Measurements from ENCODE around the gene ZBTB48.
A peak's percentile ranks its signal among the peaks of the same experiment; 100 is the strongest.

The ZBTB48 gene

DNA sequence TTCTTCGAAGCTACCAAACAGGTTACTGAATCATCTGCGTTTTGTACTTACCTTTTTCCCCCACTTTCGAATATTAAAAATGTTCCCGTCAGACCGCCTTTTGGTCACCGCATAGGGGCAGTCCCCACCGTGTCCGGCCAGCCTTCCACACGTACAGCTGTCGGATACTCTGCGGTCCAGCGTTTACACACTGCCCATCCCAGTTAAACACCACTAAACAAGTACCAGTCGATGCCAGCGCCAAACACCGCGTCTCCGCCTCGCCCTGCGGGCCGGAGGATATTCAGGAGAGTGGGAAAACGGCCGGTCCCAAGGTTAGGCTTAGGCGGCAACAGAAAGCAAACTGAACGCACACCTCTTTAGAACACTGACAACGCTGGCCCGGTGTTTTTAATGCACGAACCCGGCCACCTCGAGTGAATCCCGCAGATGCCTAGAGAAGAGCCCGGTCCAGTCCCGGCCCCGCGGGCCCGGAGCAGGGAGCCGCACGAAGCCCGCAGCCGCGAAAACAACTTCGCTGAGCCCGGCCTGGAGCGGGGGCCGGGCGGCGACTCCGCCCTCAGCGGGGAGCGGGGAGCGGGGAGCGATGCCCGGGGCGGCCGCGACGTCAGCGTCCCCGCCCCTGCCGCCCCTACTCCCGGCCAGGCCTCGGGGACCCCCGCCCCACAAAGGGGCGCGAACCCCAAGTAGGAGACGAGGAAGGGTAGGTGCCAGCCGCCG lies 33.0 kb downstream of the ZBTB48 start:
- H3K9ac ChIP-seq (ENCODE audit: low read length), result peak overlapping the region; percentile 66
- TF ChIP-seq EZH2phosphoT487 (conservative IDR thresholded peaks at IDR 0.05; ENCODE audit: low read length), result no peak
- TF ChIP-seq, protein P1, sequence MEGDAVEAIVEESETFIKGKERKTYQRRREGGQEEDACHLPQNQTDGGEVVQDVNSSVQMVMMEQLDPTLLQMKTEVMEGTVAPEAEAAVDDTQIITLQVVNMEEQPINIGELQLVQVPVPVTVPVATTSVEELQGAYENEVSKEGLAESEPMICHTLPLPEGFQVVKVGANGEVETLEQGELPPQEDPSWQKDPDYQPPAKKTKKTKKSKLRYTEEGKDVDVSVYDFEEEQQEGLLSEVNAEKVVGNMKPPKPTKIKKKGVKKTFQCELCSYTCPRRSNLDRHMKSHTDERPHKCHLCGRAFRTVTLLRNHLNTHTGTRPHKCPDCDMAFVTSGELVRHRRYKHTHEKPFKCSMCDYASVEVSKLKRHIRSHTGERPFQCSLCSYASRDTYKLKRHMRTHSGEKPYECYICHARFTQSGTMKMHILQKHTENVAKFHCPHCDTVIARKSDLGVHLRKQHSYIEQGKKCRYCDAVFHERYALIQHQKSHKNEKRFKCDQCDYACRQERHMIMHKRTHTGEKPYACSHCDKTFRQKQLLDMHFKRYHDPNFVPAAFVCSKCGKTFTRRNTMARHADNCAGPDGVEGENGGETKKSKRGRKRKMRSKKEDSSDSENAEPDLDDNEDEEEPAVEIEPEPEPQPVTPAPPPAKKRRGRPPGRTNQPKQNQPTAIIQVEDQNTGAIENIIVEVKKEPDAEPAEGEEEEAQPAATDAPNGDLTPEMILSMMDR (IDR thresholded peaks at IDR 0.05; ENCODE audit: insufficient read depth, low read length, poor library complexity, severe bottlenecking), result no peak
- no peaks in the 10 kb centered on the region for H3K9me3 ChIP-seq (ENCODE audit: insufficient read depth, low read length)
- H3K4me3 ChIP-seq (ENCODE audit: insufficient read depth, low read length, poor library complexity, severe bottlenecking), result peak overlapping the region; percentile 66
- no peaks in the 10 kb centered on the region for H4K20me1 ChIP-seq (ENCODE audit: low read depth, low read length)
- peak overlapping the region; percentile 81 for H2AFZ ChIP-seq (ENCODE audit: low read depth, low read length, severe bottlenecking)
- H3K27me3 ChIP-seq (ENCODE audit: low read length), result no peaks in the 10 kb centered on the region
- peak overlapping the region; percentile 86 for H3K4me2 ChIP-seq (ENCODE audit: low read depth, low read length, poor library complexity, severe bottlenecking)
- H3F3A ChIP-seq (ENCODE audit: insufficient read depth), result 0 out of 2 replicates have a peak, but pooled peaks cover 6% of the 10 kb centered on the region
- no peak overlapping the region for H3K27ac ChIP-seq (ENCODE audit: low read depth, low read length)
- peaks cover 25% of the 10 kb centered on the region for H3K79me2 ChIP-seq (ENCODE audit: insufficient read depth, low read length)
- no peaks in the 10 kb centered on the region for H3K9me2 ChIP-seq (replicated peaks; ENCODE audit: insufficient read depth, low read length)
- H3K36me3 ChIP-seq (ENCODE audit: low read length), result no peaks in the 10 kb centered on the region

DNA sequence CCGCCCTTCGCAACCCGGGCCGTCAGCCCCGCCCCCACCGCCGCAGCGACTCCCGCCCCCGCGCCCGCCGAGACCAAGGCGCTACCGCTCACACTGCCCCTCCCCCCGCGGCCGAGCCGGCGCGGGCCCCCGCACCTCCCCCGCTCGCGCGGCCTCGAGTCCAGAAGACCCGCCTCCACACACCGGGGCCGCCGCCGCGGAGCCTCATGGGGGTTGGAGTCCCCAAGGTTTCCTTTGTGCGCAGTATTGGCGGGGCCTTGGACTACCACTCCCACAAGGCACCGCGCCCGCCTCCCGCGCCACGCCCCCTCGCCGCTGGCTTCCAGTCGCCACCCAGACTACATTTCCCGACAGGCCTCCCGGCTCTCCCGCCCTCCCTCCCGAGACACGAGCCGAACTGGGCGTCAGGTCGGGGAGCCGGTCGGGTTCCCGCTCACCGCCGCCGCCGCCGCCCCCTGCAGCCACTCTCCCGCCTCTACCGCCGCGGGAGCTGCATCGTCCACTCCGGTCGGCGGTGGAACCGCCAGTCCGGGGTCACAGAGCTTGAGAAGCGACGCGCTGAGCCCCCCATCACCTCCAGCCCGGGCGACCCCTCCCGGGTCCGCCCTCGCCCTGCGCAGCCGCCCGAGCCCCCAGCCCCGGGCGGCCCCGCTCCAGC lies 33.7 kb downstream of the ZBTB48 start, which contains the start of gene PHF13:
PHF13 (plus strand) TSS at position 371 of the 658 bp plus-strand sequence. CDS start 336 bp downstream, outside the sequence.
- Histone ChIP-seq H3K9me3 (ENCODE audit: insufficient read depth, low read length) (no peaks in the 10 kb centered on the region), H3K27me3 (ENCODE audit: low read length) (no peaks in the 10 kb centered on the region), H3K36me3 (ENCODE audit: low read length) (no peaks in the 10 kb centered on the region), H3K4me2 (ENCODE audit: low read depth, low read length, poor library complexity, severe bottlenecking) (peak within 1 kb of the TSS; percentile 86), H3K27ac (ENCODE audit: low read depth, low read length) (peak within 1 kb of the TSS; percentile 65), H3K4me3 (ENCODE audit: insufficient read depth, low read length, poor library complexity, severe bottlenecking) (peak within 1 kb of the TSS; percentile 93), H3F3A (ENCODE audit: insufficient read depth) (0 out of 2 replicates have a peak, but pooled peaks cover 6% of the 10 kb centered on the region), H2AFZ (ENCODE audit: low read depth, low read length, severe bottlenecking) (peak within 1 kb of the TSS; percentile 90), H3K79me2 (ENCODE audit: insufficient read depth, low read length) (peaks cover 25% of the 10 kb centered on the region), H3K9ac (ENCODE audit: low read length) (peak within 1 kb of the TSS; percentile 99), H4K20me1 (ENCODE audit: low read depth, low read length) (no peaks in the 10 kb centered on the region), H3K9me2 (replicated peaks; ENCODE audit: insufficient read depth, low read length) (no peaks in the 10 kb centered on the region)
- TF ChIP-seq EZH2phosphoT487 (conservative IDR thresholded peaks at IDR 0.05; ENCODE audit: low read length), result no peak
- TF ChIP-seq, protein P1 (IDR thresholded peaks at IDR 0.05; ENCODE audit: insufficient read depth, low read length, poor library complexity, severe bottlenecking), result no peak

DNA sequence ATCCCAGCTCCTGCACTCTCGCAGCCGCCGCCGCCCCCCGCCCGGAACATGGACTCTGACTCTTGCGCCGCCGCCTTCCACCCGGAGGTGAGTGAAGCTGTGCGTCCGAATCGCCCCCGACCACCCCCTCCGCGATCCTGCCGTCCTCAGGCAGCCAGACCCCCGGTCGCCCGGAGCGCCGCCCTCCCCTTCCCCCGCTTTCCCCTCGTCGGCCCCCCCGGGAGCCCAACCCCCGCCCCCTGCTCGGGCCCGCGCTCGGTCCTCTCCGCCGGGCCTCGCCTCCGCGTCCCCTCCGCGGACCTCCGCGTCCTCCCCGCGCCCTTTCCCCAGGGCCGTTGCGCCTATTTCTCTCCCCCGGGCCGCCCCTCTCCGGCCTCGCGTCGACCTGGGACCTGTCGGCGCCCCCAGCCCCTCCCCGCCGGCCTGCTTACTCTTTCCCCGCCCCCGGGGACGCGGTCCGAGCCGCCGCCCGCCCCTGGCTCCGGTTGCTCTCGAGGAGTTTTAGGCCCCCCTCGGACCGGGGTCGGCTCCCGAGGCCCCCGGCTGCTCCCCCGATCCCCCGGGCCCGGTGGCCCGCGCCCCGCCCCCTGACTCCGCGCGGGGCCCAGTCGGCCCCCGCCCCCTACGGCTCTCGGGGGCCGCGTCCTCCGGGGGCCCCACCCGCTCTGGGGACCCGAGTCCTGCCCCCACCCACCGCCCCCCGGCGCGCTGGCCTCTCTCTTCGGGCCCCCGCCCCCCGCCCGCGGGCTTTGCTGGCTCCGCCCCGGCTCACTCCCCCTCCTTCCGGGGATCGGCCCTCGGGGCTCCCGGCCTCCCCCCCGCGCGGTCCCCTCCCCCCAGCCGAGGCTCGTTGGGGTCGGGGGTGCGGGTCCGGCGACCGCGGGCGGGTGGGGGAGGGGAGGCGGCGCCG lies 34.5 kb downstream of the ZBTB48 start:
- no peak for TF ChIP-seq EZH2phosphoT487 (conservative IDR thresholded peaks at IDR 0.05; ENCODE audit: low read length)
- TF ChIP-seq, protein P1 (IDR thresholded peaks at IDR 0.05; ENCODE audit: insufficient read depth, low read length, poor library complexity, severe bottlenecking), result no peak
- peaks cover 30% of the 10 kb centered on the region for H3K79me2 ChIP-seq (ENCODE audit: insufficient read depth, low read length)
- no peaks in the 10 kb centered on the region for H3K36me3 ChIP-seq (ENCODE audit: low read length)
- H3K4me2 ChIP-seq (ENCODE audit: low read depth, low read length, poor library complexity, severe bottlenecking), result peak overlapping the region; percentile 55
- H4K20me1 ChIP-seq (ENCODE audit: low read depth, low read length), result no peaks in the 10 kb centered on the region
- 0 out of 2 replicates have a peak, but pooled peaks cover 6% of the 10 kb centered on the region for H3F3A ChIP-seq (ENCODE audit: insufficient read depth)
- no peaks in the 10 kb centered on the region for H3K9me3 ChIP-seq (ENCODE audit: insufficient read depth, low read length)
- no peaks in the 10 kb centered on the region for H3K27me3 ChIP-seq (ENCODE audit: low read length)
- H2AFZ ChIP-seq (ENCODE audit: low read depth, low read length, severe bottlenecking), result peak overlapping the region; percentile 90
- peak overlapping the region; percentile 99 for H3K9ac ChIP-seq (ENCODE audit: low read length)
- no peaks in the 10 kb centered on the region for H3K9me2 ChIP-seq (replicated peaks; ENCODE audit: insufficient read depth, low read length)
- peak overlapping the region; percentile 93 for H3K4me3 ChIP-seq (ENCODE audit: insufficient read depth, low read length, poor library complexity, severe bottlenecking)
- H3K27ac ChIP-seq (ENCODE audit: low read depth, low read length), result peak overlapping the region; percentile 65

Data from SU-DHL-6 (cell line).